A673 (cell line): ENCODE results near the gene ZNF678. TPM values are rescaled to one million over a fixed set of nuclear protein-coding genes. Genes with fewer than 3 reads are reported as not detected.
"Not testable (repeated sequence)": the region's sequence is repeated elsewhere in the genome, so short reads cannot be mapped to it uniquely, and the experiment has no call there.

ENCODE experiments used
- BruUV-seq: library from RNA; stranded (reverse); fragments of 400-500 nt; replicated peaks from 2 replicates; lab custom pipeline; 2021; lab: Mats Ljungman, UMichigan
- CTCF ChIA-PET: fragments of 300-600 bp; sonication (Branson Sonifier 250); formaldehyde crosslinking; loops from one replicate; lab custom pipeline; 2022; ENCODE audit warnings: antibody characterized with exemption; lab: Charles Lee
- POLR2A ChIA-PET: fragments of 300-600 bp; sonication (Branson Sonifier 250); formaldehyde crosslinking; loops from one replicate; lab custom pipeline; 2022; ENCODE audit warnings: antibody characterized with exemption; ENCODE audit not compliant: low non-redundant PET; lab: Charles Lee
- DNase-seq: peaks from one replicate; pipeline ENCODE4 v3.0.0-alpha.2; 2015; ENCODE audit warnings: low spot score
- H3K27ac ChIP-seq: fragments of 200-600 bp; sonication (generic); 2 replicates; pipeline ENCODE4 v1.5.1; 2016; ENCODE audit warnings: mixed run types, low read depth, mild to moderate bottlenecking, mixed read lengths, antibody characterized with exemption, low read length; ENCODE audit not compliant: poor library complexity, severe bottlenecking
- H3K27me3 ChIP-seq: fragments of 200-600 bp; sonication (generic); replicated peaks from 2 replicates; pipeline ENCODE4 v1.6.1; 2017; ENCODE audit warnings: mixed run types, low read depth, mild to moderate bottlenecking, mixed read lengths, antibody characterized with exemption, low read length; ENCODE audit not compliant: insufficient read depth, poor library complexity
- H3K36me3 ChIP-seq: fragments of 200-600 bp; sonication (generic); 2 replicates; pipeline ENCODE4 v1.6.1; 2016; ENCODE audit warnings: mixed run types, mild to moderate bottlenecking, mixed read lengths, antibody characterized with exemption, low read length; ENCODE audit not compliant: insufficient read depth, poor library complexity, severe bottlenecking
- H3K4me1 ChIP-seq: fragments of 200-600 bp; sonication (generic); 2 replicates; pipeline ENCODE4 v1.6.1; 2017; ENCODE audit warnings: mixed run types, mild to moderate bottlenecking, mixed read lengths, antibody characterized with exemption, low read length; ENCODE audit not compliant: insufficient read depth, poor library complexity, severe bottlenecking
- H3K4me3 ChIP-seq: fragments of 200-600 bp; sonication (generic); 2 replicates; pipeline ENCODE4 v1.5.1; 2016; ENCODE audit warnings: low read depth, mixed run types, mild to moderate bottlenecking, mixed read lengths, low read length; ENCODE audit not compliant: poor library complexity, severe bottlenecking
- H3K9me3 ChIP-seq: fragments of 200-600 bp; sonication (generic); 2 replicates; pipeline ENCODE4 v1.6.1; 2016; ENCODE audit warnings: mixed run types, low read depth, mild to moderate bottlenecking, mixed read lengths, antibody characterized with exemption, low read length; ENCODE audit not compliant: poor library complexity, severe bottlenecking
- CTCF ChIP-seq: fragments of 300-800, 200-600 bp; sonication (generic); conservative IDR thresholded peaks from 2 replicates; pipeline ENCODE4 v1.5.1; 2017; ENCODE audit warnings: low read depth, mild to moderate bottlenecking, antibody characterized with exemption, low read length, moderate library complexity, mixed read lengths
- EZH2 ChIP-seq: fragments of 200-600 bp; sonication (generic); IDR thresholded peaks from 2 replicates; pipeline ENCODE4 v1.6.1; 2017; ENCODE audit warnings: borderline replicate concordance, low read depth, mild to moderate bottlenecking, mixed read lengths, antibody characterized with exemption, low read length; ENCODE audit not compliant: poor library complexity, severe bottlenecking
- intact Hi-C: fragments of 100-400 bp; cut with micrococcal nuclease; formaldehyde crosslinking; loops from one replicate; pipeline ENCODE4 v1.10.0; 2022; ENCODE audit not compliant: unreplicated experiment
- total RNA-seq: library from RNA; stranded (reverse); gene quantifications from 2 replicates; pipeline ENCODE4 v1.2.3, GENCODE V29; 2021

Gene ZNF678
- total RNA-seq, 1 experiment from 2014 or later = 10.2 TPM

- H3K9me3 ChIP-seq = peaks cover 11% of the 10 kb centered on the region
- DNase-seq = no peak
- CTCF ChIA-PET = no interaction called here
- no peaks in the 10 kb centered on the region for H3K4me1 ChIP-seq
- intact Hi-C loops = no loop called here
- no peaks in the 10 kb centered on the region for H3K27me3 ChIP-seq
- no peaks in the 10 kb centered on the region for H3K36me3 ChIP-seq
- TF ChIP-seq CTCF = no peak
- TF ChIP-seq EZH2 = no peak
- POLR2A ChIA-PET = no interaction called here
- H3K4me3 ChIP-seq = no peak overlapping the region
- no peak overlapping the region for H3K27ac ChIP-seq
- no TSS peak for BruUV-seq
These were observed 15.3 kb upstream of the ZNF678 start for GRCh38 chr1:227548119-227548397.

GRCh38 chr1:227548448-227548847 lies 14.9 kb upstream of the ZNF678 start:
- ChIA-PET CTCF (no interaction called here), POLR2A (no interaction called here)
- no peak for DNase-seq
- no peaks in the 10 kb centered on the region for H3K36me3 ChIP-seq
- no peaks in the 10 kb centered on the region for H3K27me3 ChIP-seq
- TF ChIP-seq CTCF (no peak), EZH2 (no peak)
- intact Hi-C loops = no loop called here
- BruUV-seq = no TSS peak
- H3K27ac ChIP-seq = no peak overlapping the region
- H3K4me3 ChIP-seq = no peak overlapping the region
- H3K4me1 ChIP-seq = no peaks in the 10 kb centered on the region
- peaks cover 11% of the 10 kb centered on the region for H3K9me3 ChIP-seq

GRCh38 chr1:227549892-227550291 lies 13.5 kb upstream of the ZNF678 start:
- POLR2A ChIA-PET = no interaction called here

GRCh38 chr1:227551881-227552280 lies 11.5 kb upstream of the ZNF678 start:
- H3K27me3 ChIP-seq, POLR2A ChIA-PET, H3K4me3 ChIP-seq, H3K4me1 ChIP-seq, BruUV-seq, intact Hi-C loops, H3K27ac ChIP-seq, H3K36me3 ChIP-seq, DNase-seq, CTCF ChIA-PET: not testable (repeated sequence)
- H3K9me3 ChIP-seq = peaks cover 11% of the 10 kb centered on the region

More at GRCh38 chr1:227549892-227550291, 13.5 kb upstream of the ZNF678 start:
- Histone ChIP-seq H3K4me1 (no peaks in the 10 kb centered on the region), H3K27ac (no peak overlapping the region), H3K4me3 (no peak overlapping the region), H3K27me3 (no peaks in the 10 kb centered on the region), H3K36me3 (no peaks in the 10 kb centered on the region), H3K9me3 (peaks cover 11% of the 10 kb centered on the region)
- no peak for DNase-seq
- BruUV-seq = no TSS peak
- intact Hi-C loops = no loop called here
- TF ChIP-seq EZH2 (no peak), CTCF (no peak)
- CTCF ChIA-PET = no interaction called here
